HG02981 (cell line): Measurements from ENCODE around the gene NEURL1.
"Not testable (repeated sequence)": the region's sequence is repeated elsewhere in the genome, so short reads cannot be mapped to it uniquely, and the experiment has no call there.

Experiments
- ATAC-seq: cut with Tn5 transposase; IDR thresholded peaks from one replicate; pipeline ENCODE4 v1.9.1; 2021; ENCODE audit warnings: mild to moderate bottlenecking, moderate library complexity; ENCODE audit not compliant: unreplicated experiment

Gene NEURL1

GRCh38 chr10:103619424-103620351, 126.2 kb downstream of the NEURL1 start:
- ATAC-seq, result no peak

- ATAC-seq, result no peak
Measured at GRCh38 chr10:103620352-103620740, 126.8 kb downstream of the NEURL1 start.

DNA sequence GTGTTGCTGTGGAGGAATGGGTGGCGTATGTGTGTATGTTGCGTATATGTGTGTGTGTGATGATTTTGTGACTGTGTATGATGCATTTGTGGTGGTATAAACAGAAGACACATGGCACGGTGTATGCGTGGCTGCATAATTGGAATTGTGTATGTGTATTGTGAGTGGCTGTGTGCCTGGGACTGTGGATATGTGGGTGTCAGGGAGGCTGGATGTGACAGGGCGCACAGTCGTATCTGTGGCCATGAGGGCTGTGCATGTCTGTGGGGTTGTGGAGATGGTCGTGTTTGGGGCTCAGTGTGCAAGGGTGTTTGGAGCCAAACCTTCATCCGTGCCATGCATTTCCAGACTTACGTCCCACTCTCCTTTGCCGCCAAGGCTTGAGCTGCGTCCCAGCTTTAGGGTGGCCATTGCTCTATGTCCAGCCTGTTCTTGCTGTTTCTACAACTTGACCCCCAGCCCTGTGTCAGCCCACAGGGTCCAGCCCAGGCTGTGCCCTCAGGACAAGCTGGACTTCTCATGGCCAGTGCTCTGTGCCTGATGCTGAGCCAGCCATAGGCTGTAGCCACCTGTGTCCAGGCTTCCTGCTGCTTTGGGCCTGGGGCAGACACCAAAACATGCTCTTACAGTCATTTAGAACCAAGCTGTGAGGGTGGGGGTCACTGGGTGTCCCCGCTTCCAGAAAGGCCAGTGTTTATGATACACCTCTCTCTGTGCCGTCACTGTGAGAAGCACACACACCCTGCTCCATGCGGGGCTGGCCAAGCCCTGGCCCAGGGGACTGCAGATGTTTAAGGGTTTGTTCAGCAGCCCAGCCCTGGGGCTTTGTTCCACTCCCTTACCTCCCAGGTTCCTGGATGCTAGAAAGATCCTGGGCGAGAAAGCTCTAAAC, 127.6 kb downstream of the NEURL1 start:
- no peak for ATAC-seq

DNA sequence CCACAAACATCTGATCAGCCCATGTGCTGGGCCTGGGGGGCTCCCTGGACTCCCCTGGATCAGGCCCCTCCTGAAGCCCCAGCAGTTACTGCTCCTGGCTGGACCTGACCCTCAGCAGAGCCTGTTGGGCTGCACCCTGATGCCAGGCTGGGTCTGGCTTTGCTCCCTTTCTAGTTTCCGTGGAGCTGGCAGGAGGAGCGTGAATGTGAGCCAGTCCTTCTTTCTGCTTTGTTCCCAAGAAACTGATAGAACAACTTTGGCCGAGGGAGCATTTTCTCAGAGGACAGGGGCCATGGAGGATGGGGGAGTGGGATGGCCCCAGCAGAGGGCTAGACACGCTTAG, 128.2 kb downstream of the NEURL1 start:
- no peak for ATAC-seq

GRCh38 chr10:103622286-103622685, 128.8 kb downstream of the NEURL1 start:
- ATAC-seq, result no peak

DNA sequence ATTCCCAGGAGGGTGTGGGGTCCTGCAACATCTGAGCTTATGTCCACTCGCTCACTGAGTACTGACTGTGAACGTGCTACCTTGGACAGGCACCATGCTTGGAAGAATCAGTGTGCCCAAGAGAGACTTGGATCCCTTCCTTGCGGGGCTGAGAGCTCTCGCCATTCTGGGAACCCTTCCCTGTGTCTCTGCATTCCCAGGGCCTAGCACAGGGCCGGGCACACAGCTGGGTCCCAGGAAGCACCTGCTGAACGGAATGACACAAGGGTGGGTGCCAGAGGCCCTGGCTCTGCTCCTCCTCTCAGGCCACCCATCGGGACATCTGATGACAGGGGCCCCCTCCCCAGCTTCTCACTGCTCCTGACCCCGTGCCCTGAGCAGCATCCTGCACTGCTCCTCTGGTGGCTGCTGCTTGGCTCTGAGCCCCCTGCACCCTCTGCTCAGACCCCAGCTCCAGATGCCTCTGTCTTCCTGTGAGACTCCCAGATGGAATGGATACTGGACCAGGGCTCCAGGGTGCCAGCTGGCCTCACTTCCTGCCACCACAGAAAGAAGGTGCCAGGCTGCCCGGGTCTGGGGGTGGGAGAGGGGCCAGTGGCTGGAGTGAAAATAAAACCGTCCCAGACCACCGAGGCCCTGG, 129.6 kb downstream of the NEURL1 start:
- no peak for ATAC-seq

DNA sequence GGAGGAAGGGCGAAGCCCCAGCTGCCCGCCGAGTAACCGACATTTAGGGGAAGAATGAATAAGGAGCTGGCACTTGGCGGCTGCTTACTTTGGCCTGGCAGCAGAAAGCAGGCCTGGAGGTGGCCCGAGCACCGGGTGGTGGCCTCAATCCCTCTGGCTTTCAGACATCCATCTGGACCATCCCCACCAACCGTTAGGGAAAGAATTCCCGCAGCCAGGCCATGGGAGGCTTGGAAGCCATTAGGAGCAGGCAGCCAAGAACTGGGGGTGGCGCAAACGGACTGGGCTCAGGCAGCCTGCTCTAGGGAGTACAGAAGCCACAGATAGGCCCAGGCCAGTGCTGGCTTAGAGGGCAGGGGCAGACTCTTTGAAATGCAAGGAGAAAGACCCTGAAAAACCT, 132.7 kb downstream of the NEURL1 start:
- ATAC-seq, result no peak

- no peak for ATAC-seq
Measured at GRCh38 chr10:103627111-103627892, 133.8 kb downstream of the NEURL1 start.

GRCh38 chr10:103627893-103628292, 134.4 kb downstream of the NEURL1 start:
- no peak for ATAC-seq

DNA sequence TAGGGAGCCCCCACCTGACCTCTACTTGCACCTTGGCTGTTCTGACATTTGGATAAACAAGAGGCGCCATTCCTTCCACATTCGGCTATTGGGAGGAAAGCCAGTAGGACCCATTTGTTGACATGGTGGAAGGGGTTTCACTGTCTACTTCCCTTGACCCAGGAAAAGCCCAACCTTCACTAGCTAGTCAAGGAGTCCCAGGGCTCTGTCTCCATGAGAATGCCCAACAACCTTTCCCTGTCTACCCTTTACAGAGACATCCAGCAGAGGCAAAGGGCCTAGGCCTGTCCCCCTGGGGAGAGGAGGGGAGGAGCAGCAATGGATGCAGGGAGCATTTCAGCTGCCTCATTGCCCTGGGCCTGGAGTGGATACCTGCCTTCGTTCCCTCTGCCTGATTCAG, 136.1 kb downstream of the NEURL1 start:
- no peak for ATAC-seq

DNA sequence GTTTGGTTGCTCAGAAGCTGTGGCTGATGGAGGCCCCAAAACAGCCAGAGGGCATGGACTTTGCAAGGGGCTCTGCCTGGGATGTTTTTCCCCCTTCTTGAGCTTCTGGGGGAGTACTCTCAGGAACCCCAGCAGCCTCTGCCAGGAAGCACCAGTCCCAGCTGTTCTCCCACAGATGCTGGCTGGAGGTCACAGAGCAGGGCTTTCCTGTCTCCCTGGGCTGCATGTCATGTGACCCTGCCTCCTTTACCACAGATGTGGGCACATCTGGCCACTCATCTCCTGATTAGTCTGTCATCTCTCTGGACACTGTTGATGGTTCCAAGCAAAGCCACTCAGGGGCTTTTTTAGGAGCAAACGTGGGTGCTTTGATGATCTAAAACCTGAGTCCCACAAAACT, 136.7 kb downstream of the NEURL1 start:
- no peak for ATAC-seq

- no peak for ATAC-seq
Measured at GRCh38 chr10:103632247-103632642, 138.7 kb downstream of the NEURL1 start.

GRCh38 chr10:103632871-103633270, 139.4 kb downstream of the NEURL1 start:
- ATAC-seq, result not testable (repeated sequence)

- ATAC-seq, result no peak
Measured at GRCh38 chr10:103633846-103634245, 140.3 kb downstream of the NEURL1 start.

- no peak for ATAC-seq
Measured at GRCh38 chr10:103635580-103635979, 142.1 kb downstream of the NEURL1 start.

DNA sequence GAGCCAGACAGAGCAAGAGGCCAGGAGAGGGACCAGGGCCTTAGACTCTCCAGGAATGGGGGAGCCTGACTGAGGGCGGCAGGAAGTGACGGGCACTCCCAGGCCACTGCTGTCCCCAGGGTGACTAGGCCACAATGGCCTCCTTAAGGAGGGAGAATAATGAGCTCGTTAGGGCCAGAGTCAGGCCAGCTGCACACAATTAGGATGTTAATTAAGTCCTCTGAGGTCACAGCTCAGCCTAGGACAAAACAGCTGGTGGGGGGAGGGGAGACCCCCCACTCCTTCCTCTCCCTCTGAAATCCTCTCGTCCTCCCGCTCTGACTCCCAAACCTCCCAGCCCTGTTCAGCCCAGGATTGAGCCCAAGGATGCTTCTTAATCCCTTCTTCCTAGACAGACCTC, 143.0 kb downstream of the NEURL1 start:
- ATAC-seq, result no peak

DNA sequence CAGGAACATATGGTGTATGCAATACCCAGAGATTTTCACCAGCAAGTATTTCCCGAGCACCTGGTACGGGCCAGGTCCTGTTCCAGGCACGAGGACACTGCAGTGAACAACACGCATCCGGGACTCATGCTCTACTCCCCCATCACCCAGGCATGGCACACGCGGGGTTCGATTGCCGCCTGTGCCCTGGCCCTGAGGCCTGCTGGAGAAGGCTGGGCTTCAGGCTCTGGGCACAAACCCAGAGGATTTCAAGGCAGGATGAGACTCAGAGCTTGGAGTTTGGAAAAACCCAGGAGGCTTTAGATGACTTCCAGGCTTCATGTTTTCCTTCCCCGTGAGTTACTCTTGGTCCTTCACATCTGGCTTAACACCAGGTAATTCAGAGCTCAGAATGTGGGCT, 143.5 kb downstream of the NEURL1 start:
- no peak for ATAC-seq

DNA sequence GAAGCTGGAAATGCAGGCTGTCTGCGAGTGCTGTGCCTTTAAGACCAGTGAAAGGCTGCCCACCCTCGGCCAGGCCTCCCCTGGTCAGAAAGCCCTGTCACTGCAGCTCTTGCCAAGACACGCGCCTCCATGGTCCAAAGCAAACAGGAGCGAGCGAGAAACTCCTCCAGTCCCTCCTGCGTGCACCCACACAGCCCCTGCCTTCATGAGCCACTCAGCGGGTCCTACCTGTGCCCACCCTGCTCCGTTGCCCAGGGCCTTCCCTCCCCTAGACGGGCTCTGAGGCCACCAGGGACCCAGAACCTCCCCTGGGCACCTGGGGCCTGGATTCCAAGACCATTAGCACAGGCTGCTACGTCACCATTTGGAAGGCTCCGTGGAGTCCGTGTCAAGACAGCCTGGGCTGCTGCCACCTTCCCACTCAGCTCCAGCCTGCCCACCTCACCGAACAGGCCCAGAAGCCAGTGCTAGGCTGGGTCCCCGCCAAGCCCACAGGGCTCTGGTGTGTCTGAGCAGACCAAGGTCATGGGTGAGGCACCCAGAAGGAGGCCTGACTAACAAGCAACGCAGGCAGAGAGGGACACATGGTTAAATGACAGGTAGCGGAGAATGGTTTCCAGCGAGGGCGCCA, 144.5 kb downstream of the NEURL1 start:
- no peak for ATAC-seq

GRCh38 chr10:103638948-103639347, 145.4 kb downstream of the NEURL1 start:
- ATAC-seq, result no peak
